Mucosa of gallbladder (tissue), 1 donor: ENCODE data around the gene APBB3. TPM values are rescaled to one million over a fixed set of nuclear protein-coding genes. Genes with fewer than 3 reads are reported as not detected.
A peak's percentile ranks its signal among the peaks of the same experiment; 100 is the strongest.

Source experiments
- DNase-seq: peaks from one replicate; pipeline ENCODE4 v3.0.0-alpha.2; 2020; ENCODE audit warnings: low spot score
- total RNA-seq: library from RNA; stranded (reverse); gene quantifications from one replicate; pipeline ENCODE4 v1.2.1, GENCODE V29; 2021
- donor health status: DM: no; HTN: no; CAD: no.

APBB3 gene
- total RNA-seq, 1 donor from 2014 or later = 46.4 TPM

- no peak for DNase-seq
Observed at GRCh38 chr5:140575309-140575708, 10.9 kb upstream of the APBB3 start.

DNA sequence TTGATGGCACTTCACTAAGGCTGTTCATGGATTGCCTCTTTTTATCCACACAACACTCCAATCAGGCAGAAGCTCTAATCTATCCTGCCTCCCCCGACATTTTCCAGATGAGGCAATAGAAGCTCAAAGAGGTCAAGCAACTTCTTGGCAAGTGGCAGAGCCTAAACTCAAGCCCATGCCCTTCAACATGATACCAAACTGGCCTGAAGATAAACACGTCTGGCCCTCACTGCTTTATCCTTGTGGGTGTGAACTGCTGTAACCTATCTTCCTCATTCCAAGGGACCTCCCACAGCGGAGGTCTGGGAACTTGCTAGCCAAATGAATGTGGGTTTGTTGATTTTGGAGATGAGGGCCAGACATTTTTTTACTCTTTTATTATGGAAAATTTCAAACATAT, 9.8 kb upstream of the APBB3 start:
- DNase-seq = peak; percentile 45

GRCh38 chr5:140573683-140574082, 9.3 kb upstream of the APBB3 start:
- DNase-seq = no peak

GRCh38 chr5:140571105-140571504, 6.7 kb upstream of the APBB3 start:
- no peak for DNase-seq

- DNase-seq = no peak
Observed at GRCh38 chr5:140570488-140570887, 6.1 kb upstream of the APBB3 start.

DNA sequence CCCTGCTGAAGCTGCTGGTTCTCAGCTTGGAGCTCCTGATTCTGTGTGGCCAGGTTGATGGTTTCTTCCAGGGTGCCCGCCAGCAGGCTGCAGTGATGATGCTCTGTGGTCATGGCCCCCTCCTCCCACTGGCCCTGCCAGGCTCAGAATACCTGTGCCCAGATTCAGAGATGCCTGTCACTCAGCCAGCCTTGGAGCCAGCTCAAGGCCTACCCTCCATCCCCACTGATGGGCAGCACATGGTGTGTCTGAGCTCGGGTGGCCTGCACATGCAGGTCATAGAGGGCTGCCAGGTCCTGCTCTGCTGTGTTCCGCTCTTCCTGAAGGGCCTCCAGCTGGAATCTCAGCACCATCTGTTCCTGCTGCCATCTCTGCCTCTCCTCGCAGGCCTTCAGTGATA, 5.7 kb upstream of the APBB3 start:
- no peak for DNase-seq

GRCh38 chr5:140569197-140569596, 4.8 kb upstream of the APBB3 start:
- no peak for DNase-seq

DNA sequence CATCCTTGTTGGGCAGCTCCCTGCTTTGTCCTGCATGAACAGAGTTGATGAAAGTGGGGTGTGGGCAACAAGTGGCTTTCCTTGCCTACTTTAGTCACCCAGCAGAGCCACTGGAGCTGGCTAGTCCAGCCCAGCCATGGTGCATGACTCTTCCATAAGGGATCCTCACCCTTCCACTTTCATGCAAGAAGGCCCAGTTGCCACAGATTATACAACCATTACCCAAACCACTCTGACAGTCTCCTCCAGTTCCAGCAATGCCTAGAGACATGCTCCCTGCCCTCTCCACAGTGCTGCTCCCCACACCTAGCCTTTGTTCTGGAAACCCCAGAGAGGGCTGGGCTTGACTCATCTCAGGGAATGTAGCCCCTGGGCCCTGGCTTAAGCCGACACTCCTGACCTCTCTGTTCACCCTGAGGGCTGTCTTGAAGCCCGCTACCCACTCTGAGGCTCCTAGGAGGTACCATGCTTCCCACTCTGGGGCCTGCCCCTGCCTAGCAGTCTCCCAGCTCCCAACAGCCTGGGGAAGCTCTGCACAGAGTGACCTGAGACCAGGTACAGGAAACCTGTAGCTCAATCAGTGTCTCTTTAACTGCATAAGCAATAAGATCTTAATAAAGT, 4.2 kb upstream of the APBB3 start:
- DNase-seq = no peak

- DNase-seq = no peak
Observed at GRCh38 chr5:140567871-140568270, 3.5 kb upstream of the APBB3 start.

- DNase-seq = no peak
Observed at GRCh38 chr5:140567136-140567818, 2.9 kb upstream of the APBB3 start.

- DNase-seq = no peak
Observed at GRCh38 chr5:140566665-140567064, 2.3 kb upstream of the APBB3 start.

- no peak for DNase-seq
Observed at GRCh38 chr5:140565780-140566095, 1.3 kb upstream of the APBB3 start.

- no peak for DNase-seq
Observed at GRCh38 chr5:140565024-140565779, 804 bp upstream of the APBB3 start.

GRCh38 chr5:140563596-140563995, 802 bp downstream of the APBB3 start:
- no peak for DNase-seq

GRCh38 chr5:140561753-140562523, 2.5 kb downstream of the APBB3 start:
- DNase-seq = no peak

GRCh38 chr5:140560227-140560626, 4.2 kb downstream of the APBB3 start:
- no peak for DNase-seq

- DNase-seq = no peak
Observed at GRCh38 chr5:140558542-140558941, 5.9 kb downstream of the APBB3 start.

- DNase-seq = no peak
Observed at GRCh38 chr5:140557965-140558364, 6.4 kb downstream of the APBB3 start.

GRCh38 chr5:140557136-140557805, 7.1 kb downstream of the APBB3 start, which contains the start of gene SRA1:
SRA1 (minus strand) TSS chr5:140557473; CDS start chr5:140557452, 21 bp downstream.
- peak; percentile 91 for DNase-seq

DNA sequence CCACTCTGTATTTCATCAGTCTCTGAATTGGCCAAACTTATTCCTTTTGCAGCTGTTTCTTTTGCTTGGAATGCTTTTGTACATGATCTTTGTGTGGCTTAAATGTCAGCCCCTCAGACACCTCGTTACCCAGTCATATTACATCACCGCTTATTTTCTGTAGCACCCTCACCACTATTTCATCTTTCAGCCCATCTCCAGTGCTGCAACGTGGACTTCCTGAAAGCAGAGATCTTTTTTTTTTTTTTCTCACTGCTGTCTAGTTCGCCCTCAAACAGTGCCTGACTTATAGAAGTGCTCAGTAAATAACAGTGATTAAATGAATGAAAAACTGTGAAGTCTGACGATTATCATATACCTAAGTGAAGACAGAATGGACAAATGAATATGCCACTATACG, 8.0 kb downstream of the APBB3 start:
- no peak for DNase-seq

GRCh38 chr5:140555747-140556312, 8.6 kb downstream of the APBB3 start:
- no peak for DNase-seq
